NCI-H2171 treated with DMSO at 0.1 percent for 48 hours (cell line): Measurements from ENCODE around the gene IFI16.
"Not testable (repeated sequence)": the region's sequence is repeated elsewhere in the genome, so short reads cannot be mapped to it uniquely, and the experiment has no call there.

Experiments used
- DNase-seq: peaks from one replicate; lab custom pipeline; 2025; lab: John Stamatoyannopoulos, UW

IFI16 gene

GRCh38 chr1:159008744-159009188 is 941 bp upstream of the IFI16 start:
- no peak for DNase-seq

- DNase-seq = no peak
Measured at GRCh38 chr1:159009287-159009686, 420 bp upstream of the IFI16 start.

GRCh38 chr1:159010391-159010790 is 684 bp downstream of the IFI16 start:
- no peak for DNase-seq

GRCh38 chr1:159011001-159011400 is 1.3 kb downstream of the IFI16 start:
- DNase-seq = not testable (repeated sequence)

- DNase-seq = no peak
Measured at GRCh38 chr1:159011751-159012150, 2.0 kb downstream of the IFI16 start.

- no peak for DNase-seq
Measured at GRCh38 chr1:159012495-159012894, 2.8 kb downstream of the IFI16 start.

- DNase-seq = no peak
Measured at GRCh38 chr1:159014003-159014571, 4.4 kb downstream of the IFI16 start.

GRCh38 chr1:159014851-159015250 is 5.1 kb downstream of the IFI16 start:
- DNase-seq = no peak

GRCh38 chr1:159015440-159015909 is 5.8 kb downstream of the IFI16 start:
- DNase-seq = no peak

GRCh38 chr1:159023723-159024122 is 14.0 kb downstream of the IFI16 start:
- no peak for DNase-seq

- no peak for DNase-seq
Measured at GRCh38 chr1:159025043-159025442, 15.3 kb downstream of the IFI16 start.

GRCh38 chr1:159026841-159027240 is 17.1 kb downstream of the IFI16 start:
- DNase-seq = not testable (repeated sequence)

- DNase-seq = no peak
Measured at GRCh38 chr1:159030311-159030710, 20.6 kb downstream of the IFI16 start.

GRCh38 chr1:159030877-159031447 is 21.3 kb downstream of the IFI16 start:
- DNase-seq = no peak

- no peak for DNase-seq
Measured at GRCh38 chr1:159040206-159040605, 30.5 kb downstream of the IFI16 start.

GRCh38 chr1:159040893-159041724 is 31.4 kb downstream of the IFI16 start:
- DNase-seq = no peak

GRCh38 chr1:159046486-159046885 is 36.8 kb downstream of the IFI16 start:
- not testable (repeated sequence) for DNase-seq

- no peak for DNase-seq
Measured at GRCh38 chr1:159051436-159051835, 41.7 kb downstream of the IFI16 start.

- DNase-seq = no peak
Measured at GRCh38 chr1:159054427-159054826, 44.7 kb downstream of the IFI16 start.

GRCh38 chr1:159055181-159055641 is 45.5 kb downstream of the IFI16 start:
- no peak for DNase-seq

- DNase-seq = no peak
Measured at GRCh38 chr1:159056069-159056698, 46.5 kb downstream of the IFI16 start.

GRCh38 chr1:159058751-159059150 is 49.0 kb downstream of the IFI16 start:
- DNase-seq = no peak
